ENCODE results near the gene SOX11. TPM values are rescaled to one million over a fixed set of nuclear protein-coding genes. Genes with fewer than 3 reads are reported as not detected.

The SOX11 gene
- total RNA-seq, 1 experiment from 2014 or later: 24.8 TPM

- ATAC-seq (no peak; the same call in 1 of the 2 replicates), DNase-seq (ENCODE audit: low spot score) (no peak)
- Mint-ChIP-seq H3K27ac (no peak overlapping the region), H3K4me1 (peaks cover 15% of the 10 kb centered on the region), H3K9me3 (peaks cover 24% of the 10 kb centered on the region), H3K4me3 (no peak overlapping the region), H3K27me3 (ENCODE audit: low read depth) (peaks cover 6% of the 10 kb centered on the region), H3K36me3 (peaks cover 26% of the 10 kb centered on the region)
- CTCF ChIA-PET: no interaction called here
- POLR2A ChIA-PET: no interaction called here
- no peak for TF ChIP-seq OVOL2 (CRISPR knock-in tag; IDR thresholded peaks at IDR 0.05; ENCODE audit: borderline replicate concordance)
- no peak for TF ChIP-seq SOX15 (CRISPR knock-in tag; IDR thresholded peaks at IDR 0.05)
- no peak for TF ChIP-seq MXD4 (CRISPR knock-in tag; IDR thresholded peaks at IDR 0.05; ENCODE audit: borderline replicate concordance)
- no peak for TF ChIP-seq MAX (CRISPR knock-in tag; IDR thresholded peaks at IDR 0.05)
- TF ChIP-seq GRHL2 (CRISPR knock-in tag; IDR thresholded peaks at IDR 0.05; ENCODE audit: insufficient replicate concordance, severe bottlenecking): no peak
- TF ChIP-seq JUN (CRISPR knock-in tag; IDR thresholded peaks at IDR 0.05): no peak
- TF ChIP-seq CBFB (CRISPR knock-in tag; IDR thresholded peaks at IDR 0.05; ENCODE audit: low read depth): no peak
- no peak for TF ChIP-seq CDX4 (CRISPR knock-in tag; IDR thresholded peaks at IDR 0.05; ENCODE audit: borderline replicate concordance)
- TF ChIP-seq ZNF532 (CRISPR knock-in tag; IDR thresholded peaks at IDR 0.05; ENCODE audit: borderline replicate concordance): no peak
Observed at GRCh38 chr2:5706717-5707455, 14.7 kb downstream of the SOX11 start.

GRCh38 chr2:5710615-5711014 lies 18.4 kb downstream of the SOX11 start:
- ChIA-PET POLR2A (no interaction called here), CTCF (no interaction called here)
- ATAC-seq (no peak), DNase-seq (ENCODE audit: low spot score) (no peak)
- no peak for TF ChIP-seq NR2C2 (CRISPR knock-in tag; IDR thresholded peaks at IDR 0.05)
- TF ChIP-seq JUN (CRISPR knock-in tag; IDR thresholded peaks at IDR 0.05): no peak
- TF ChIP-seq ZSCAN18 (CRISPR knock-in tag; IDR thresholded peaks at IDR 0.05): no peak
- TF ChIP-seq STAT6 (CRISPR knock-in tag; conservative IDR thresholded peaks at IDR 0.05; ENCODE audit: low read depth): no peak
- TF ChIP-seq ATF1 (CRISPR knock-in tag; IDR thresholded peaks at IDR 0.05): no peak
- Mint-ChIP-seq H3K36me3 (peaks cover 13% of the 10 kb centered on the region), H3K4me3 (no peak overlapping the region), H3K27ac (no peak overlapping the region), H3K4me1 (peaks cover 4% of the 10 kb centered on the region), H3K9me3 (peaks cover 24% of the 10 kb centered on the region), H3K27me3 (ENCODE audit: low read depth) (peaks cover 6% of the 10 kb centered on the region; the same call in 1 of the 2 replicates)

Data from WTC11 (cell line).